Neuronal stem cell (in vitro differentiated cells): ENCODE measurements around the gene VIPAS39.

Experiments used
- DNase-seq: peaks from one replicate; pipeline ENCODE4 v3.0.0-alpha.2; 2013; ENCODE audit warnings: low spot score
- H2AFZ ChIP-seq: one replicate; pipeline ENCODE4 v1.6.1; 2013; ENCODE audit warnings: mild to moderate bottlenecking, low read length, inconsistent platforms
- H2AK5ac ChIP-seq: 2 replicates; pipeline ENCODE4 v1.6.1; 2013; ENCODE audit warnings: low read depth, mild to moderate bottlenecking, inconsistent platforms, low read length, moderate library complexity, mixed read lengths
- H2BK120ac ChIP-seq: 2 replicates; pipeline ENCODE4 v1.6.1; 2013; ENCODE audit warnings: low read depth, mild to moderate bottlenecking, inconsistent platforms, low read length, moderate library complexity, mixed read lengths
- H2BK12ac ChIP-seq: one replicate; pipeline ENCODE4 v1.6.1; 2013; ENCODE audit warnings: low read length, inconsistent platforms
- H2BK15ac ChIP-seq: 2 replicates; pipeline ENCODE4 v1.6.1; 2013; ENCODE audit warnings: mild to moderate bottlenecking, low read length, inconsistent platforms, mixed read lengths
- H2BK5ac ChIP-seq: one replicate; pipeline ENCODE4 v1.6.1; 2013; ENCODE audit warnings: inconsistent platforms, mild to moderate bottlenecking, low read length, moderate library complexity
- H3K14ac ChIP-seq: one replicate; pipeline ENCODE4 v1.6.1; 2013; ENCODE audit warnings: low read length, inconsistent platforms
- H3K18ac ChIP-seq: 2 replicates; pipeline ENCODE4 v1.6.1; 2013; ENCODE audit warnings: low read length, inconsistent platforms
- H3K23ac ChIP-seq: 2 replicates; pipeline ENCODE4 v1.6.1; 2013; ENCODE audit warnings: low read depth, mild to moderate bottlenecking, mixed read lengths, low read length, inconsistent platforms; ENCODE audit not compliant: poor library complexity
- H3K27ac ChIP-seq: replicated peaks from 3 replicates; pipeline ENCODE4 v1.5.1; 2013; ENCODE audit warnings: low read length, inconsistent platforms
- H3K27me3 ChIP-seq, 3 experiments: 2 replicates each; pipeline ENCODE4 v1.6.1; 2013; ENCODE audit warnings: low read length in 3 of 3, mild to moderate bottlenecking in 2 of 3, inconsistent platforms in 1 of 3, low read depth in 1 of 3, mixed read lengths in 1 of 3, moderate library complexity in 1 of 3; ENCODE audit not compliant: control insufficient read depth in 3 of 3, insufficient read depth in 3 of 3
- H3K36me3 ChIP-seq, 2 donors: replicated peaks in 1 of 2; 2 replicates each; pipeline ENCODE4 v1.6.1; 2013; ENCODE audit warnings: low read length in 2 of 2; ENCODE audit not compliant: control insufficient read depth in 2 of 2, insufficient read depth in 2 of 2
- H3K4ac ChIP-seq: 2 replicates; pipeline ENCODE4 v1.6.1; 2013; ENCODE audit warnings: inconsistent platforms, mild to moderate bottlenecking, low read length, moderate library complexity
- H3K4me1 ChIP-seq, 2 donors: 1 replicate in 1 of 2; 2 replicates in 1 of 2; pipeline ENCODE4 v1.6.1; 2013; ENCODE audit warnings: low read length in 2 of 2, low read depth in 1 of 2; ENCODE audit not compliant: control insufficient read depth in 2 of 2, insufficient read depth in 1 of 2
- H3K4me2 ChIP-seq: one replicate; pipeline ENCODE4 v1.6.1; 2013; ENCODE audit warnings: mild to moderate bottlenecking, low read length, inconsistent platforms; ENCODE audit not compliant: insufficient read depth, poor library complexity, severe bottlenecking
- H3K4me3 ChIP-seq, 2 donors: 2 replicates each; pipeline ENCODE4 v1.5.1; 2013; ENCODE audit warnings: low read length in 2 of 2, mild to moderate bottlenecking in 2 of 2, inconsistent platforms in 1 of 2, moderate library complexity in 1 of 2
- H3K79me1 ChIP-seq: one replicate; pipeline ENCODE4 v1.6.1; 2013; ENCODE audit warnings: low read depth, mild to moderate bottlenecking, inconsistent platforms, low read length, moderate library complexity
- H3K9ac ChIP-seq: one replicate; pipeline ENCODE4 v1.6.1; 2013; ENCODE audit warnings: mild to moderate bottlenecking, low read depth, low read length, inconsistent platforms; ENCODE audit not compliant: poor library complexity
- H3K9me3 ChIP-seq, 2 donors: replicated peaks in 1 of 2; 2 replicates each; pipeline versions ENCODE3 to v1.6.1; 2013; ENCODE audit warnings: low read length in 2 of 2, mild to moderate bottlenecking in 2 of 2, inconsistent platforms in 1 of 2, low read depth in 1 of 2, mixed read lengths in 1 of 2, moderate library complexity in 1 of 2; ENCODE audit not compliant: control insufficient read depth in 2 of 2, insufficient read depth in 1 of 2
- H4K8ac ChIP-seq: one replicate; pipeline ENCODE4 v1.6.1; 2013; ENCODE audit warnings: low read depth, mild to moderate bottlenecking, inconsistent platforms, low read length, moderate library complexity
- H4K91ac ChIP-seq: one replicate; pipeline ENCODE4 v1.6.1; 2013; ENCODE audit warnings: low read length, low read depth, mild to moderate bottlenecking, inconsistent platforms; ENCODE audit not compliant: poor library complexity
- WGBS, 2 donors: extraction: QIAGEN DNeasy Blood & Tissue Kit; methylation state at CpG; one replicate each; pipeline ENCODE4 v1.1.7; 2013; ENCODE audit warnings: missing lambda C conversion rate in 2 of 2, mixed read lengths in 1 of 2; ENCODE audit not compliant: insufficient read length in 2 of 2, insufficient replicate concordance in 1 of 2; ENCODE audit errors: extremely low coverage in 2 of 2; 5-methylcytosine and 5-hydroxymethylcytosine counted together

VIPAS39 gene

GRCh38 chr14:77390188-77390587 lies 67.2 kb downstream of the VIPAS39 start:
- no peak overlapping the region for H3K23ac ChIP-seq
- H2BK15ac ChIP-seq = no peak overlapping the region
- no peaks in the 10 kb centered on the region for H3K27me3 ChIP-seq
- H2BK120ac ChIP-seq = no peak overlapping the region
- H4K91ac ChIP-seq = no peak overlapping the region
- no peak overlapping the region for H2BK5ac ChIP-seq
- H3K18ac ChIP-seq = no peak overlapping the region
- H2AFZ ChIP-seq = no peak overlapping the region
- DNase-seq = no peak
- no peak overlapping the region for H3K9ac ChIP-seq
- H2BK12ac ChIP-seq = no peak overlapping the region
- H3K4me1 ChIP-seq = no peaks in the 10 kb centered on the region
- H4K8ac ChIP-seq = no peak overlapping the region
- H3K4me2 ChIP-seq = no peak overlapping the region
- no peak overlapping the region for H3K4ac ChIP-seq
- H2AK5ac ChIP-seq = no peak overlapping the region
- no peak overlapping the region for H3K14ac ChIP-seq
- H3K9me3 ChIP-seq = no peaks in the 10 kb centered on the region
- H3K79me1 ChIP-seq = no peaks in the 10 kb centered on the region
- H3K36me3 ChIP-seq = no peaks in the 10 kb centered on the region
- H3K27ac ChIP-seq = no peak overlapping the region
- no CpG with 5 or more reads among the region's 4 CpGs for WGBS, 2 donors
- H3K4me3 ChIP-seq = no peak overlapping the region

DNA sequence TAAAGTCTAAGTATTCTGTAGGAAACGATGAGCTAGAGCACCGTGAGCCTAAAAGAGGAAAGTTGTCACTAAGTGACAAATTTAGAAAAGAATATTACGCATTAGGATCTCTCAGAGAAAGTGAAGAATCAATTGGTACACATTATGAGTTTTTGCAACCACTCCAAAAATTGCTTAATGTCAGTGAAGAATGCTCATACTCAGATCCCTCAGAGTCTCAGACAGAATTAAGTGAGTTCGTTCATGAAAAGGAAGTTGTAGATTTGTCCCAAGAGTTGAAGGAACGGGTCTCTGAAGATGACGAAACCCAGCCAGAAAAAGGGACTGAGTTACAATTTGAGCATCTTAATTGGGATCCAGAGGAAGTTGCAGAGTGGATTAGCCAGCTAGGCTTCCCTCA lies 78.7 kb downstream of the VIPAS39 start:
- Histone ChIP-seq H2AK5ac (no peak overlapping the region), H3K18ac (no peak overlapping the region), H2BK15ac (no peak overlapping the region), H3K9me3 (no peaks in the 10 kb centered on the region), H3K4me3 (no peak overlapping the region), H2BK5ac (no peak overlapping the region), H3K4me1 (peaks cover 9 to 11% of the 10 kb centered on the region in 2 donors), H2BK12ac (no peak overlapping the region), H3K23ac (no peak overlapping the region), H4K91ac (no peak overlapping the region), H3K79me1 (peaks cover 3% of the 10 kb centered on the region), H3K9ac (no peak overlapping the region), H4K8ac (no peak overlapping the region), H2BK120ac (no peak overlapping the region), H3K4me2 (no peak overlapping the region), H2AFZ (no peak overlapping the region), H3K36me3 (peaks cover 0 to 3% of the 10 kb centered on the region in 2 donors), H3K4ac (no peak overlapping the region), H3K27ac (no peak overlapping the region), H3K27me3 (no peaks in the 10 kb centered on the region), H3K14ac (no peak overlapping the region)
- no CpG with 5 or more reads among the region's 6 CpGs for WGBS, 2 donors
- DNase-seq = no peak

DNA sequence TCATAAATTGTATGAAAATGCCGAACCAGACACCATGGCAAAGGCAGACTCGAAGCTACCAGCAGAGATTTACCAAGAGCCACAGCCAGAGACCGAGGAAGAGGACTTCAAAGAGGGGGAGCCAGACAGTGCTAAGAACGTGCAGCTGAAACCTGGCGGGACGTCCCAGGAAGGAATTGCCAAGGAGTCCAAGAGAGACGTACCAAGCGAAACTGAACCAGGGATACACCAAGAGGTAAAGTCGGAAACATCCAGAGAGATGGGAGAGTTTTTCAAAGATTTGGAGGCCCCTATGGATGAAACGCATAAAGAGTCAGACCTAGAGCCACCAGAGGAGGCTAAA lies 79.9 kb downstream of the VIPAS39 start:
- Histone ChIP-seq H2BK12ac (no peak overlapping the region), H2BK5ac (no peak overlapping the region), H3K4me2 (peak overlapping the region; percentile 63), H2AFZ (peak overlapping the region; percentile 97), H3K4me1 (peaks cover 9 to 13% of the 10 kb centered on the region in 2 donors), H3K14ac (no peak overlapping the region), H2AK5ac (no peak overlapping the region), H3K9me3 (no peaks in the 10 kb centered on the region), H2BK15ac (no peak overlapping the region), H3K18ac (no peak overlapping the region), H4K91ac (no peak overlapping the region), H3K79me1 (peaks cover 3% of the 10 kb centered on the region), H2BK120ac (no peak overlapping the region), H3K27me3 (no peaks in the 10 kb centered on the region), H3K36me3 (peaks cover 0 to 3% of the 10 kb centered on the region in 2 donors), H4K8ac (no peak overlapping the region), H3K9ac (no peak overlapping the region), H3K23ac (no peak overlapping the region), H3K4ac (no peak overlapping the region), H3K27ac (no peak overlapping the region), H3K4me3 (peak overlapping the region; percentile 90 to 97)
- WGBS, 2 donors = no CpG with 5 or more reads among the region's 10 CpGs
- DNase-seq = no peak

DNA sequence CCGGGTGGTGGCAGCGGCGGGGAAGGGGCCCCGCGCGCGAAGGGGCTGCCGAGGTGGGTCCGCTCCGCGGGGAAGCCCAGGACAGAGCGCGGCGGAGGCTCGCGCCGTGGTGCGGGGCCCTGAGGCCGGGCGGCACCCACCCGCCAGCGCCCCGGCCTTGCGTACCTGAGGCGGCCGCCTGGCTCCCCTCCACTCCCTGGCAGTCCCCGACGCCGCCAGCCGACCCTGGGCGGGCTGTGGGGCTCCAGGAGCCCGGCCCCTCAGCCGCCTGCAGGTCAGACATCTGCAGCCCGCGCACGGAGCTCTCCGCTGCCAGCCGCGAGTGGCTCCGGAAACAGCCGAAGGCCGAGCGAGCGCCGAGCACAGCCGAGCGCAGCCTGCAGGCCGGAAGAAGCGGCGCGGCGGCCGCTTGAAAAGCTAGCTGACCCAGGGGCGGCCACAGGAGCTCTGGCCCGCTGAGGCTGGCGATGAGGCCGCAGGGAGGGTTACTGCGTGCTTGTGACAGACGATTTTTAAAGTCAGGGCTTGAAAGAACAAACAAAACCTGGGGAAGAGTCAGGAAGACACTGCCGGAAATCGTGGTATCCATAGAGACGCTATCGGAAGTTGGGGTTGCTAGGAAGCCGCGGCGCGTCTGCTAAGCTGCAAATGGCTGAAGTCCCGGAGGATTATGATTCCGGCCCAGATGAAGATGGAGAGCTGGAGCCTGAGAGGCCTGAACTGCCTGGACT lies 80.5 kb downstream of the VIPAS39 start, which contains the start of the genes SAMD15 and TMED8:
SAMD15 (plus strand) TSS at position 609 of the 731 bp plus-strand sequence; CDS start at position 649, 40 bp downstream.
TMED8 (minus strand) TSS at position 324 of the 731 bp plus-strand sequence; CDS start at position 283, 41 bp downstream.
- no CpG with 5 or more reads among the region's 69 CpGs for WGBS, 2 donors
- Histone ChIP-seq H4K8ac (no peak within 1 kb of the TSS), H3K4me1 (peaks cover 10 to 18% of the 10 kb centered on the region in 2 donors)

More for the DNA sequence above, 80.5 kb downstream of the VIPAS39 start, which contains the start of the genes SAMD15 and TMED8:
- Histone ChIP-seq H3K14ac (no peak within 1 kb of the TSS), H2AFZ (peak within 1 kb of the TSS; percentile 97), H3K9me3 (no peaks in the 10 kb centered on the region), H2BK5ac (peak within 1 kb of the TSS; percentile 91), H3K23ac (peak within 1 kb of the TSS; percentile 48), H3K4ac (no peak within 1 kb of the TSS), H4K91ac (no peak within 1 kb of the TSS), H3K36me3 (peaks cover 0 to 3% of the 10 kb centered on the region in 2 donors), H3K4me2 (peak within 1 kb of the TSS; percentile 65), H3K4me3 (peak within 1 kb of the TSS; percentile 90 to 97), H3K9ac (peak within 1 kb of the TSS; percentile 93), H2BK120ac (no peak within 1 kb of the TSS), H2BK15ac (no peak within 1 kb of the TSS), H2BK12ac (no peak within 1 kb of the TSS), H3K27me3 (no peaks in the 10 kb centered on the region), H3K18ac (peak within 1 kb of the TSS; percentile 98), H3K27ac (peak within 1 kb of the TSS; percentile 95), H2AK5ac (no peak within 1 kb of the TSS), H3K79me1 (peaks cover 3% of the 10 kb centered on the region)
- DNase-seq = peak; percentile 88
